Activated T-cell treated with anti-CD3 and anti-CD28 coated beads, Interleukin-2, amount 50 U/mL, for 48 hours (primary cell): Measurements from ENCODE around the gene MYLK.

ENCODE experiments used
- DNase-seq, 2 experiments: peaks; one replicate each; pipeline ENCODE4 v3.0.0-alpha.2; 2020

The MYLK gene

DNA sequence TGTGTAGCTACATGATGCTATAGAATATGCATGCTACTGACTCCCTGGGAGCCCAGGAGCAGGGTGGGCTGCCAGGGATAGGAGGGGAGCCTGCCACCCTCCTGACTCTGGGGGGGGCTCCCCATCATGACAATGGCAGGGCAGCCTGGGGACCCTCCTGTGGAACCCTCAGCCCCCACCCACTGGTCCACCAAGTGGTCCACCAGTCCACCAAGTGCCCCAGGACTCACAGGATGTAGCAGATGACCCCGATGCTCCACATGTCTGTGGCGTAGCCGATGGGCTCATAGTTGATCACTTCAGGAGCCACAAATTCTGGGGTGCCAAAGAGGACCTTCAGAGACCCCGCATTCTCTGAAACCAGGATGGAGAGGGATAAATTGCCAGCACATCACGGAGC, 246.3 kb downstream of the MYLK start:
- DNase-seq, result no peak

DNA sequence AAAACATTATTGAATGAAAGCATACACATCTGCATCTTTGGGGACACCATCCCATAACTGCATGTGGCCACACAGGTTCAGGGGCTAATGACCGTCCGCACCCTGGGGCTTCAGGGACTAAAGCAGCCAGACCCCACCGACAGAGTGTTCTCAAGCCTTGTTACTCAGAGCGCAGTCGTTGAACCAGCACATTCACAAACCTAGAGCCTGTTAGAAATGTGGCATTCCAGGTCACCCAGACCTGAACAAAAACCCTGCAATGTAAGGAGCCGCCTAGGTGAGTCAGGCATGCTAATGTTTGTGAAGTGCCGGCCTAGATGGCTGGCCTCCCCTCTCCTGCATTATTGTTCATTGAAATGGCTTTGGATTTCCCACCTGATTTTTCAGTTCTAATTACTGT, 247.0 kb downstream of the MYLK start:
- DNase-seq, result no peak

DNA sequence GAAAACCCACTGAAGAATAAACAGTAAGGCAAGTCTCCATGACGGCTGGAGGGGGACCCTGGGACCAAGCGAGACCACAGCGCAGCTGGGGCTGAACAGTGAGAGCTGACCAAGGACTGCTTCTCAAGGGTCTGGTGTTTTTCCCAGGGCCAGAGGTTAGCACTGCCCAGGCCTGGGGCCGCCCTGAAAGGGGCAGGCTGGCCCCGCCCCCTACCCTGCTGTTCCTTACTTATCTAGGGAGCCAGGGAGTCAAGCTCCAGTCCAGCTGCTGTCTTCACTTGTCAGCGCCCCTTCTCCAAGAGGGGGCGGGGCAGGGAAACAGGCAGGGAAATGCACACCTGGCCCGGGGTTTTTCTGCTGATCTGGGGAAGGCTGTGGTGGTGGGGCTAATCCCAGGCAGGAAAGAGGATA, 247.7 kb downstream of the MYLK start:
- no peak for DNase-seq

DNA sequence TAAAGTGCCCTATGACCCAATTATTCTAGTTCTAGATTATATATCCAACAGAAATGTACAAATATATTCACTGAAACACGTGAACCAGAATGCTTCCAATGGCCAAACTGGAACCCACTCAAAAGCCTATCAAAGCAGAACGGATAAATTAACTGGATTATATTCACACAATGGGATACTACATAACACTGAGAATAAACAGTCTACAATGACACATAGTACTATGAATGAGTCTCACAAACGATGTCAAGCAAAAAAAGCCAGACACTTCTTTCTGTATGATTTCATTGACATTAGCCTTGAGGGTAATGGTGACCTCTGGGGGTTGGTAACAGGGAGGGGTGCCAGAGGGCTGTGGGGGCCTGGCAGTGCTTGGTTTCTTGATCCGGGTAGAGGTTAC, 248.4 kb downstream of the MYLK start:
- no peak for DNase-seq

DNA sequence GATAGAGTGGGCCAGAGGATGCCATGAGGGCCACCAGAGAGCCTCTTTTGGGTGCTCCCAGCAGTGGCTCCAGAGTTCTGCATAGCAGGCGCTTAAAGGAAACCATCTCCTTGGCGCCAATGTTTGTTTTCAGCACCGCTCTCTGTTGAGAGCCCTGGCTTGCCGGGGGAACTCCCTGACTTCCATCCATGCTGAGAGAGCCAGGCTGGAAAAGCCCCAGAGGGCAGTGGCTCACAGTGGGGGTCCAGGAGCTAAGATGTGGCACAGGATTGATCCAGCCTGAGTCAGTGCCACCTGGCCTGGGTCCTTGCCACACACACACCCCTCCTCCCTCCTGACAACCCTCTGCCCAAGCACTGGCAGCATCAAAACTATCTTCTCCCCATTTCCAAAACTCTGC, 248.9 kb downstream of the MYLK start:
- no peak for DNase-seq

DNA sequence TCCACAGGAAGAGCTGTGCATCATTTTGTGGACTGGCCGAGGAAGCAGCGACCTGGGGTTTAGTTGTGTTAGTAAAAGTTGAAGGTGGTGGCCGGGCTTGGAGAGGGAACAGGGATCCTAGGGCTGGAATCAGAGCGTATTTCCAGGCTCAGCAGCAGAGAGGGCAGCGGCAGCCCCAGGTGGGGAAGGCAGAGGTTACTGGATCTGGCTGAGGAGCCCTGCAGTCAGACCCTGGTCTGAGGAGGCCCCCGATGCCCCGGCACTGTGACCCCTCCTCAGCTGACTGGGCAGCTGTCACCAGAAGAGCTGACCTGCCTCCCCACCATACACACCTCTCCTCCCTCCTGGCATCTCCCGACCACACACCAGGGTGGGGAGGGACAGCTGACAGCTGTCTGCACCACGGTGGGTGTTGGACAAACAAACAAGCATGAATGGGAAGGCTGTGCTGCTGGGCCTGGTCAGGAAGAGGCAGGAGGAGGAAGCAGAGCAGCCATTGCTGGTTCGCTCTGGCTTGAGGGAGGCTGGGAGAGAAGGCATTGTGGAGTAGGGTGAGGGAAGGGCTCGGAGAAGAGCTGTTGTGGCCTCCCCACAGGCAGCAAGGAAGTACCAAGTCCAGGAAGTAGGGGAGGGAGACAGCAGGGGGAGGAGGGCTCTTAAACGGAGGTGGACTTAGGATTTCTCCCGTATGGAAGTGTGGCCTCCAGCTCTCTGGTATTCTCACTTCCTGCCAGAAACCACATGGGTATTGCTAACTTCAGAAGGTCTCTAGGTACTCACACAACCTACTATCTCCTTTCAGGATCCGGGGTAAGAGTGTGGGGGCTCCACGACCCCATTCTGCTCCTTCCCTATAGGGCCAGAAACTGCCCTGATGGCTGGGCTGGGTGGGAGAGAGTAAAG, 249.7 kb downstream of the MYLK start:
- no peak for DNase-seq

DNA sequence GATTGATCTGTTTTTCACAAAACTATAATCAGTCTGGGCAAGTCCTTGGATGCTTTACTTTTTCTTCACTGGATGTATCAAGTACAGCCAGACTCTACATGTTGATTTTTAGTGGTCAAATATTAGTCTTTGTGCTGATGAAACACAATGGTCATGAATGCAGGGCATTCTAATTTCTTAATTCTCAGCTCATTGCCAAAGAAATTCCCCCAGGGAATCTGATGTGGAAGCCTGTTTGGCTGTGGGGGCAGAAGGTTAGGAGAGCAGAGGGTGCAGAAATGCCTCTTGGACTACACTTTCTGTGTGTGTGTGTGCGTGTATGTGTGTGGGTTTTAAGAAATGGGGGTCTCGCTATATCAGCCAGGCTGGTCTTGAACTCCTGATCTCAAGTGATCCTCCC, 250.6 kb downstream of the MYLK start:
- no peak for DNase-seq

DNA sequence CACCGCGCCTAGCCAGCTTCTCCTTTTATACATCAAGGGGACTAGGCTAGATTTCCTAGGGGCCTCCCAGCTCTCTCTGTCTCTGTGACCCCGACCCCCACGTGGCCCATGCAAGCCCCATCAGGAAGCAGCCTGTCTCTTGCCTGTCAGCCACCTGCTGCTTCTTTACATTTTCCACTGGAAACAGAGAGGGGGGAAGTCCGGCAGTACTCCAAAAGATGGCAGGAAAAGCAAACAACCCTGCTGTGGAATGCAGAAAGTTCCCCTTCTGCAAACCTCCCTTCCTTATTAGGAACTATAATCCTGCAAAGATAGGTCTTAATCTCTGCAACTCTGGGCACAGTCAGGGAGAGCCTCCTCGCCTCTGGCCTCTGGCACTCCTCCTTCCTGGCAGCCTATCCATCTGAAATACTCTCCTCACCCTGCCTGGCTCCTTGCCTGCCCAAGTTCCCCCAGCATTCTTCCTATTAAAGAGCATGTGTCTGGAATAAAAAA, 251.9 kb downstream of the MYLK start:
- DNase-seq, result no peak

DNA sequence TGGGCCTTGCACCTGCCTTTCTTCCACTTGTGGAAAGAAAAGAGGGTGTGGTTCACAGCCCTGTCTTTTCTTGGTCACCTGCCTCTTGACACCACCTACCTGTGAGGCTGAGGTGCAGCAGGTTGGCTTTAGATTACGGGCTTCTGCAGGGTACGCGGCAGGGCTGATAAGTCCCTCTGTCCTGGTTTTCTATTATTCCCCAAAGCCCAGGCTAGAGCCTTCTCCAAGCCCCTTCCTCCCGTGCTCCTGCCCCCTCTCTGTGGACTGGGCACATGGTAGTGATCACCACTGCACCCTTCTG, 254.4 kb downstream of the MYLK start:
- no peak for DNase-seq

DNA sequence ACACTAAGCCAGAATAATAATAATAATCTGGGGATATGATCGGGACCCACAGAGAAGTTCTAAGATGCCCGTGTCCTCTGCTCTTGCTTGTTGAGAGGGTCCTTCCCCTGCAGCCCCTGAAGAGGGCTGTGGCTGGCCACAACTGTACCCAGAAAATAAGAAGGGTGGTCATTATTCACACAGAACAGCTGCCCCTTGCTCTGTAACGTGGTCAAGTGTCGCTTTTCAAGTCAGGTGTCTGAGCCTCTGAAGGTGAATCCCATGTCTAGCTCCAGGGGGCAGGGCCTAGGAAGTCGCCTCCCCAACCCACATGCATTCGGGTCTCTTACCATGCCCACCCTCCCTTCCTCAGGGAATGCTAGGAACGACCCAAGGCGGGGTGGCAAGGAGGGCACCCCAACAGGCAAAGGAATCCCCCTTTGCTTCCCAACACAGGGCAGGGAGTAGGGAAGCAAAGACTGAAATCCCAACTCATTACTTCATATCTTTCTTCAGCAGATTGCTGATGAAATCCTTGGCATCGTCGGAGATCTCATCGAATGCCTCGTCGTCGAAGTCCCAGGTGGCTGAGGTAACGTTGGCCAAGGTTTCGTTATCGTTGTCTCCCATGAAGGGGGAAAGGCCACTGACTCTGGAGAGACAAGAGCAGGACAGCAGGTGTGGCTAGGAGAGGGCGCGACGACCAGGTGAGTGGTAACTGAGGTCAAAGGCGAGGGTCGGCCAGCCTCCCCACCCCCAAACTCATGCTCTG, 255.0 kb downstream of the MYLK start:
- DNase-seq, result no peak

DNA sequence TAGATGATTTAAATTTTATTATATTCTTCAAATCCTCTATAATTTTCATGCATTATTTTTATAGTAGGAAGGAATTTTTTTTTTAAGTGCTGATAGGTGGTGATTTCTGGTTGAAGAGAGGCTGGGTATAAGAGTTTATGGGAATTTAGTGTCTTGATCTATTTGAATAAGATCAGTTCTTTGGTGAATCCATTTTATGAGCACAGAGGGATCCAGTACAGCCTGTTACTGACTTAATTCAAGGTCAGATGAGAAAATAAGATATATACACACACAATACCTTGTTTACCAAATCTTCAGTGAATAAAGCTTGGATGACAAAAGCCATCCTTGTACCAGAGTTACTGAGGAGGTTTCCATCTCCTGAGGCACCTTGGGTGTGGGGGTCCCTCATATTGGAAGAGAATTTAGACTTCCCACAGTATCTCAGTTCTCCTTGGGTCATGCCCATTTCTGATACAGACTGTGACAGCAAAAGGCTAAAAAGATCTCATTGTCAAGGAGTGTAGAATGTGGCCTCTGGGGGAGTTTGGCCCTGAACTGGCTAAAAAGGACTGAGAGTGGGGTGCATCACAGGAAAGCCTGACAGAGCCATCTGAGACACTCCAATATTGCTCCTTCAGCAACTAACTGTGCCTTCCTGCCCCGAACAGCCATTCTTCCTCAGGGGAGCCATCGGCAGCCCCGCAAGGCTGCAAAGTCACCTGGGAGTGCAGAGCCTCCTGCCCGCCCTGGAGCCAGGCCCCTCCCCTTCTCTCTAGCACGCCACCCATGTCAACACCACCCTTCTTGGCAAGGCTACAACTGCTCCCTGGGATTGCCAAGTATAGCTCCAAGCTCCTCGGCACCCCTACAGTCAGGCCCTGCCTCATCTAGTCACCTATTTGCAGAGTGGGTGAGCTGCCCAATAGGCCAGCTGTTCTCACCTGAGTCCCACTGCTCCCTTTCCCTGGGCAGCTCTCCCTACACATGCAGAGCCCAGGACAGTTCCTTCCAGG, 256.2 kb downstream of the MYLK start:
- DNase-seq, result no peak

DNA sequence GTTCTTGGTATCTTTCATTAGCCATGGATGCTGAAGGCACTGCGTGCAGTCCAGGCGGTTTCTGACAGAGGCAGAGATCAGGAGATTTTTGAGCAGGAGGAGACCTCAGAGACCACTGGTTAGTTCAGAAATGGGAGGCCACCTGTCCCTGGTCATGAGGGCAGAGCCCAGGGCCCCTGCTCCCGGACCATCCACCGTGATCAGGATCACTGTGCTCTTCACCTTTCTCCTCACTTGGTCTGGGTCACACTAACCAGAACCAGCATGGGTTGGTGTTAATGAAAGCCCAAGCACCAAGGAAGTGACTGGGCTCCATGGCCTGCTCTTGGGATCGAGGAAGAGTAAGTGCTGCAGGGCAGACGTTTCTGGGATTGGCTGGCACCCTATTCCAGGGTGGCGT, 257.3 kb downstream of the MYLK start:
- no peak for DNase-seq

DNA sequence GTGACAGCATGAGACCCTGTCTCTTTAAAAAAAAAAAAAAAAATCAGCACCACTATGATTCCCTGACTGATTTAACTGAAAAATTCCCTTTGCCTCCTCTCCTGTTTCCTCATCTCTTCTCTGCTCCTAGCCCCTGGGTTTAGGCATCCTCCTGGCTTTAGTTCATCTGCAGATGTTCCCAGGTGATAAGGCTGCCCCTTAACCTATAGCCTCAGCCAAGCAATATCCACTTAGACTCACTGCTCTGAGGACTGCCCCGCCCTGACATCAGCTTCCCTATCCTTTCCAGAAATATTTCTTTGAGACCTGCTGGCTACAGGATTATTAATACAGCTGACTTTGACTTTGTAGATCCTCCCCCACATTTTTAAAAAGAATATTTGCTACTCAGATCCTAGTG, 259.8 kb downstream of the MYLK start:
- DNase-seq, result no peak

DNA sequence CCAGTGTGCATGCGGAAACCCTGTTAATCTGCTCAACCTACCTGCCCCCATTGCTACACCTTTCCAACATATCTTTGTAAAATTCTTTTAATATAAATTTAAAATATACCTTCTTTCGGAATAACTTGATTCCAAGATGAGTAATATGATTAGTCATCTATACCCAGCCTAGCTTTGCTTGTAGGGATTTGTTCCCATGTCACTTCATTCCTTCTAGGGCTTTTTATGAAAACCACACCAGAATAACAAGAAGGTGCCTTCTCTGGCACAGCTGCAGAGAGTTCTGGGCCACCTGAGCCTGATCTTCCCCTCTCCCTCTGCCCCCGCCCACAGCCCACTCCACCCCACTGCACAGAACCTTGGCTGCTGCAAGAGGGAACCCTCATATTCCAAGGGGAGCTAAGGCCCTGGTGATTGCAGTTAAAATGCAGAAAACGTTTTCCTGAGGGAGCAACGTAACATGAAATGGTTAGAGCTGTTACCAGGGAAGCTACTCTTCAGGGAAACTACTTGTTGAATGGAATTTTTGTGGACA, 260.7 kb downstream of the MYLK start:
- no peak for DNase-seq

DNA sequence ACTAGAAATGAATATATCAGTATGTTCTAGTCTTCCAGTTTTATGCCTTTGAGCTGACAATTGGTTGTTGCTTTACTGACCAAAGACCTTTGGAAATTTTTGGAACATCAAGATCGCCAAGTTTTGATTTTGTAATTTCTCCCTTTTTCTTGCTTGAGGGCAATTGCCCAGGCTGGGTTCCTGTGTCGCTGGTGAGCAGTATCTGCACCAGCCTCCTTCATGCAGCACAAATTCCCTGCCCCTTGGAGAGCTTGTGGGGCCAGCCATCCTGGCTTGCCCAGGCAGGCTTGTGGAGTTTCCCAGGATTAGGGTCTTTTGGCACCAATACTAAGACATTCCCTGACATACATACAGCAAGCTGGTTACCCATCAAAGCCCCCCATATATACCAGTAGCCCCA, 261.4 kb downstream of the MYLK start:
- DNase-seq, result no peak

DNA sequence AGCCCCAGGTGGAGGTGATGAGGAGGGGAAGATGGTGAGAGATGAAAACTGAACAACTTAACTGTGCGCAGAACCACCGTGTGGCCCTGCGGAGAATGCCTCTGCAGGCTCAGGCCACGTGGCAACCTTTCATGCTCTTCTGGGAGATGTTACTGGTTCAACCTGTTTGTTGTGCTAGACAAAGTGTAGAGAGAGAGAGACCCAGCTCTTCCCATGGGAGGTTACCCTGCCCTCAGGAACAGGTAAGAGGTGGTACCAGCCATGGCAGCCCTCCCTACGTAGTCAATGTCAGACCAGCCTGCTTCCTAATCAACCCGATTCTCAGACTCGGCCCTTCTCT, 262.3 kb downstream of the MYLK start:
- no peak for DNase-seq

DNA sequence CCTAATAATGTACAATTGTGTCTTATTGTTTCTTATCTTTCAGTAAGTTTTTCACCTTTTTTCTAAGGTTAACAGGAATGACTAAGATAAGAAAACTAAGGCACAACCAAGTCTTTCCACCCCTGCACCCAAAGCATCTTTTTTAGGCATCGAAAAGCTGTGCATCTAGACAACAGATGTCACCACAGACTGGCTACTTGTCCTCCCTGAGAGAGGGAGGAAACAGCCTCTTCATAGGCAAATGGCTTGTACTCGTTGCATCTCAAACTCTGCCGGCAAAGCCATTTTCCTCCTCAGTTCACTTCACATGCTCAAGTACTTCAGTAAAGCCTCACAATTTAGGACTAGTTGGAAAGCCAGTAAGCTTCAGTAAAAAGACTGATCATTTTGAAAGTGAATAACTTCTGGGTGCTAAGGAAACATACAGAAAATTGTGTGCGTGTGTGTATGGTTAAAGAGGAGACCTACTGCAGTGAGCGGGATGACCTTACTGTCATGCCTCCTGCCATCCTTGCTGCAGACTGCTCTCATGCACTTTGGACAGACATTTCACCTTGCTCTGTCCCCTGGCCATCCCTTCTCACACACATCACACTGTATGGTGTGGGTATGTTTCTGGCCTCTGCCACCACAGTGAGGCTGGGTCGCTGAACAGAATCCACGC, 262.8 kb downstream of the MYLK start:
- DNase-seq, result no peak

DNA sequence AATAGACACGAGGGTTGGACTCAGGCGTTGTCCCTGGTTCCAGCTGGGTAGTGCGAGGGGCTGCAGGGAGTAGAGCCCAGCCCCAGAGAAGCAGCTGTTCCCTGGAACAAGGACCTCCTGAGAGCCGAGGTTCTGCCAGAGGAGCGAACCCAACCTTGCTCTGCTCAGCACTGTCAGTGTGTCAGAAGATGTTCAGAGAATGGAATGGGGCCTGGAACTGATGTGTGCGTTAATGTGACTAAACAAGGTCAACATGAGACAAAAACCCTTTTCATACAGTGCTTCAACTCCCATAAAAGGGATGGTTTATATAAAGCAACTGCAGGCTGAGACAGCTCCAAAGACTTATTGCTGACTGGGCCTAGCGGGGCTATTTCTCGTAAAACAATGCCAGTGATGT, 263.8 kb downstream of the MYLK start:
- DNase-seq, result no peak

DNA sequence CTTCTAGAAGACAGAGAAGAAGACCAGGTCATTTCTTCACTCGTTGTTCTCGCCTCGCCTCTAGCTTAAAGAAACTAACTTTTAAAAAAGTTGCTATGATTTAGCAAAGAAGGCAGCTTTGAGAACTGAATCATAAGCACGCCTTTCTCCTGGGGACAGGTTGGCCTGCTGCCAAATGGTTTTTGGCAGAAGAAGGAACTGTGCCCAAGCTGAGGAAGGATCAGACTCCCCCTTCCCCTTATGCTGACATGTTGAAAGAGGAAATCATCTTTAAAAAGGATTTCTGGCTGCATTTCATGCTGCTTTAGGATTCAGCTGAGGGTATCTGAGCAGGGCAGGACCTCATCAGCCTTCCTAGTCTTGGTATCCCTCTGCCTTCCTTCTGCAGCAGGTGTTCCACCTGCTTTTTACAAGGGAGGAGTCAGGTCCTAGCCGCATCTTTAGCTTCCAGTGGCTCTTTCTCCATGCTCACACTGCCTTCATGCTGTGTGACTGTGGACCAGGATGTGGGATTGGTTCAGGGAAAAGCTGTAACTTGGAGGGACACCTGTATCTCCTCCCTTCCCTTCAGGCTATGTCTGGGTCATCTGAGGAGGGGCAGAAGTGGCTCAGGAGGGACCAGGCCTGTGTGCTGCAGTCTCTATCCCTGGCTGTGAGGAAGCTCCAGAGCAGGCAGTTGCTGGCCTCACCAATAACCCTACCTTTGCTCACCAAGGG, 265.2 kb downstream of the MYLK start:
- no peak for DNase-seq

DNA sequence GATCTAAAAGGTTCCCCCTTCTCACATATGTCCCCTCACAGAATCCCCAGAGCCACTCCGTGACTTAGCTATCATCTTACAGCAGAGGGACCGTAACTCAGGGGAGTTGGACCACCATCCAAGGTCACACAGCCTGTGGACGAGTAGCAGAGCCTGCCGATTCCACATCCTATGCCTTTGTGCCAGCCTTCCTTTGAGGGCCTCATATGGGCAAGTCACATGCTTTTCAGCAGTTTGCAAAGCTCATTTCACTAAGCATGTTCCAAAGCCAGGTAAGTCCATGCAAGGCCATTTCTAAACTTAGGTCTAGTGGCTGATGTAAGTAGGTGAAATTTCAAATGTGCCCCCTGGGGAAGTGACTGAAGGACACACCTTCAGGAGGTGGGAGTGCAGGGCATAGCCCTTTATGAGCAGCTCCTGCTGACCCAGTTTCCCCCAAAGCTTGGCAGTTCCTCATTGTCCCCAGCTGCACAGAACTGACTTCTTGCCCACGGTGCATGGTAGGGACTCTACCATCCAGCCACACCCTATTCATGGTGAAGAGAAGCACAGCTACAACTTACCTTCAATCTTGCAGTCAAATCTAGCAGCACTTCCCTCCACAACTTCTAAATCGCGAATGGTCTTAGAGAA, 265.9 kb downstream of the MYLK start:
- no peak for DNase-seq

DNA sequence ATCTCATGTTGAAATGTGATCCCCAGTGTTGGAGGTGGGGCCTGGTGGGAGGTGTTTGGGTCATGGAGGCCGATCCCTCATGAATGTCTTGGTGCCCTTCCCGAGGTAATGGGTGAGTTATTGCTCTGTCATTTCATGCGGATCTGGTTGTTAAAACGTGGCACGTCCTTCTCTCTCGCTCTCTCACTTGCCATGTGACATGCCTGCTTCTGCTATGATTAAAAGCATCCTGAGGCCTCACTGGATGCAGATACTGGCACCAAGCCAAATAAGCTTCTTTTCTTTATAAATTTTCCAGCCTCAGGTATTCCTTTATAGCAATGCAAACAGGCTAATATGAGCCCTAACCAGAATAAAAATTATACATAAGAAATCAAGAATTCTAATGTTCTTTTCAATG, 267.5 kb downstream of the MYLK start:
- no peak for DNase-seq
